A673 (cell line): ENCODE measurements around the gene LNX1.

Source experiments
- EZH2 ChIP-seq: fragments of 200-600 bp; sonication (generic); IDR thresholded peaks from 2 replicates; pipeline ENCODE4 v1.6.1; 2017; ENCODE audit warnings: borderline replicate concordance, low read depth, mild to moderate bottlenecking, mixed read lengths, antibody characterized with exemption, low read length; ENCODE audit not compliant: poor library complexity, severe bottlenecking
- TF ChIP-seq, protein P1 (sequence below): fragments of 300-800, 200-600 bp; sonication (generic); conservative IDR thresholded peaks from 2 replicates; pipeline ENCODE4 v1.5.1; 2017; ENCODE audit warnings: low read depth, mild to moderate bottlenecking, antibody characterized with exemption, low read length, moderate library complexity, mixed read lengths

DNA sequence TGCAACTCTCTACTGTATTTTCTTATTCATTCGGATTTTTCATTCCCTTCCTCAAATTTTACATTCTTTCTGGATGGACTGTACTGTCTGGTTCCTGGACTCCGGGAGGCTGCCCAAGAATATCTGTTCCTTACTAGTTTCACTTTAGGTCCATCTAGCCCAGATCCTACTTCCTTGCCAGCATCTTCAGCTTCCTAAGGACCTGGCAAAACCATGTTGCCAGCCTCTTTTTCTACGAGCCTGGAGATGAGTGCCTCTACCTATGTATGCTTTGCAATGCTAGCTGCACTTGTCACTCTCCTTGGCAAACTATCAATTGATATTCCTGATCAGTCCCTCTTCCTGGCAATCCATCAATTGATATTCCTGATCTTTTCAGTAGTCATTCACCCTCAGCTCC, 5.6 kb upstream of the LNX1 start:
- no peak for TF ChIP-seq EZH2
- TF ChIP-seq, protein P1, sequence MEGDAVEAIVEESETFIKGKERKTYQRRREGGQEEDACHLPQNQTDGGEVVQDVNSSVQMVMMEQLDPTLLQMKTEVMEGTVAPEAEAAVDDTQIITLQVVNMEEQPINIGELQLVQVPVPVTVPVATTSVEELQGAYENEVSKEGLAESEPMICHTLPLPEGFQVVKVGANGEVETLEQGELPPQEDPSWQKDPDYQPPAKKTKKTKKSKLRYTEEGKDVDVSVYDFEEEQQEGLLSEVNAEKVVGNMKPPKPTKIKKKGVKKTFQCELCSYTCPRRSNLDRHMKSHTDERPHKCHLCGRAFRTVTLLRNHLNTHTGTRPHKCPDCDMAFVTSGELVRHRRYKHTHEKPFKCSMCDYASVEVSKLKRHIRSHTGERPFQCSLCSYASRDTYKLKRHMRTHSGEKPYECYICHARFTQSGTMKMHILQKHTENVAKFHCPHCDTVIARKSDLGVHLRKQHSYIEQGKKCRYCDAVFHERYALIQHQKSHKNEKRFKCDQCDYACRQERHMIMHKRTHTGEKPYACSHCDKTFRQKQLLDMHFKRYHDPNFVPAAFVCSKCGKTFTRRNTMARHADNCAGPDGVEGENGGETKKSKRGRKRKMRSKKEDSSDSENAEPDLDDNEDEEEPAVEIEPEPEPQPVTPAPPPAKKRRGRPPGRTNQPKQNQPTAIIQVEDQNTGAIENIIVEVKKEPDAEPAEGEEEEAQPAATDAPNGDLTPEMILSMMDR, result no peak
